H4 (cell line): Measurements from ENCODE around the gene P2RY10. TPM values are rescaled to one million over a fixed set of nuclear protein-coding genes. Genes with fewer than 3 reads are reported as not detected.
"Not testable (repeated sequence)": the region's sequence is repeated elsewhere in the genome, so short reads cannot be mapped to it uniquely, and the experiment has no call there.

Experiments
- DNase-seq: peaks from one replicate; pipeline ENCODE4 v3.0.0-alpha.2; 2015; ENCODE audit warnings: low spot score
- total RNA-seq: library from RNA; depleted of rRNA; stranded (reverse); fragments of >200 nt; shearing (Covaris generic); gene quantifications from 2 replicates; pipeline ENCODE4 v1.2.3, GENCODE V29; 2014; rRNA removed

The P2RY10 gene, protein sequence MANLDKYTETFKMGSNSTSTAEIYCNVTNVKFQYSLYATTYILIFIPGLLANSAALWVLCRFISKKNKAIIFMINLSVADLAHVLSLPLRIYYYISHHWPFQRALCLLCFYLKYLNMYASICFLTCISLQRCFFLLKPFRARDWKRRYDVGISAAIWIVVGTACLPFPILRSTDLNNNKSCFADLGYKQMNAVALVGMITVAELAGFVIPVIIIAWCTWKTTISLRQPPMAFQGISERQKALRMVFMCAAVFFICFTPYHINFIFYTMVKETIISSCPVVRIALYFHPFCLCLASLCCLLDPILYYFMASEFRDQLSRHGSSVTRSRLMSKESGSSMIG
- not detected in 2 replicates for total RNA-seq

DNA sequence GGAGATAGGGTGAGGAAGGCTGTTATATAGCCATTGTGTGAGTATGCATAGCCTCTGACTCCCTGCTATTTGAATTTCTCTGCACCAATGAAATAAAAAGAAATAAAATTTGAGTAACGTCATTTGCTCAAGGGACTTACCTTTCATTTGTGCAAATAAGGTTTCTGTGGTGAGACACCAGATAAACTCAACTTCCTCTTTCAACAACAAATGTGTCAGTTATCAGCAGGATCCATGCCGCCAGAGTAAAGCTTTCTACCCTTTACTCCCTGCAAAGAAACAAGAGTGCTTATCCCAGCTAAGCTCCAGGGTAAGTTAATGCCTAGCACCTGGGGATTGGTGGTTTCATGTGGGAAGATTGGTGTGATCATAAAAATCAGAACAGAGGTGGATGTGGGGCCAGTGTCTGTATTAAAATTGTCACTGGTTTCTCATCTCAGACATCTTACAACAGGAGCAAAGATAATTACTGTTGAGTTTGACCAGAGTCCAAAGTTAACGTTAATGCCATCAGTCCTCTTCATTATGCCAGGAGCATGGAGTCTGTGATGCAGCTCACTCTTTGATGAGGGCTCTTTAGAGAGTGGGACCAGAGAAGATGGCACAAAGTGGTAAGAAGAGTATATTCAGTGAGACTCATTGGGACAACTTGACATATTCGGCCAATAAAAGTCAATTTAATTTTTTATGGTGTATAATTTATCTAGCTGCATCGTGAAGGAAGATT is at the start of gene P2RY10:
P2RY10 (plus strand) TSS at position 206 of the 727 bp plus-strand sequence. CDS start 15,130 bp downstream, outside the sequence.
- no peak for DNase-seq

DNA sequence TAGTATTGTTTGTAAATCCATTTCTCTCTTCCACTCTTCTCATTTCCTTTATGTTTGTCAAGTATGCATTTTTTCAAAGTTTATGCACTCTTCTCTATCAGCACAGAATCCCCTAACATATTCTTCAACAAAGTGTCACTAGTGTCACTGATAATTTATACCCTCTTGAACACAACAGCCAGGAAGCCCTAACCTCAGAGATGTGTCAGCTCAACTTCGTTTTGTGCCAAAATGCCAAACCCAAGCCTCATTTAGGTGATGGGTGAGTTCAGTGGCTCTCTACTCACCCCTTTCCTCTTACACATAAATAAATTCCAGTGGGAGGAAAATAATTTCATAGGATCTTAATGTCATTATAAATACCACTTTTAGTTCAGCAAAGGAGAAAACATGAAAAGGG is 22.4 kb upstream of the P2RY10 start:
- DNase-seq = no peak

DNA sequence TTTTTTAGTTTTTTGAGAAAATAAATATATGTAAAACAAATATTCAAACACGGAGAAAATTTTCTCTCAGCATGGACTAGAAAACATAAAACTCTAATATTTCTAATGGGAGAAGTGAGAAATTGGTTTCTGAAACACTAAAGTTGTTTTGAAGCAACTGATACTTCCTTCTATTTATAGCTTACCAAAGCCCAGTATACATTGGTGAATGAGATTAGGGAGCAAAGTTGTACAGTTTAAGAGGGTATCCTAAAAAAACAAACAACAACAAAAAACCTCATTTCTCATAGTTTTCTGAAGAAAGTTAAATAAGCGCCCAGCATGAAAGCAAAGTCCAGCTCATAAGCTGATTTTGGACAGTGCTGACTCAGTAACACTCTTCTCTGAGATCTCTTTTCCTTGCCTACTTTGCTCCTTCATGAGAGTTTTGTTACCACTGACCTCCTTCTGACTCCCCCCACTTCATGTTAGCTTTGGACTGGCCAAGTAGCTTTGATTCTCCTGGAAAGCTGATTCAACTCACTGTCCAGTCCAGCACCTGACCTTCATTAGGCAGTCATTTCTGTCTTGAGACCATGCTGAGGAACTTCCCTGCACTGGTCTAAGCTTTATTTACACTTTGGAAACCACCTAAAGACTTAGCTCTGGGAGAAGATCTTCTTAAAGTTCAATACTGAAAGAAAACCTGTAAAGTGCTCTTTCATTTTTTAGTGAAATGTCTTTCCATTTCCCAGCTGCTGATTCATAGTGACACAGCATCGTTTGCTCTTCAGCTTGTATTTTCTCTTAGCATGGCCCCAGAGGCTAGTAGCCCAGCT is 21.8 kb upstream of the P2RY10 start:
- no peak for DNase-seq

DNA sequence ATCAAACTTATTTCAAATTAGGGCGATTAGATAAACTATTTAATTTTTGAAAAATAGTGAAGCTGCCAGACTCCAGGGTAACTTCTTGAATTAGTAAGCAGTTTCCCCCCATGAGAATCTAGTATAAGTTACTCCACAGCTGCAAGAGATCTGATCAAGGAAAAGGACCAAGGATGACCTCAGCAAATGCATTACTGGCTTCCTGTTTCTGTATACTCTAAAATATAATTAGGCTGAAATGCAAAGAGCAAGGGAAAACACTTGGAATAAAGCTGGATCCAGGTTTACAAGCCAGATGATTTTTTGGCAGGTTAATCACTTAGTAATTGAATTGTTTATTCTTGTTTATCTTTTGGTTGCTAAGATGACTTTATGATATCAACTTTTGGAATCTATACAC is 13.4 kb upstream of the P2RY10 start:
- peak; percentile 2 for DNase-seq

DNA sequence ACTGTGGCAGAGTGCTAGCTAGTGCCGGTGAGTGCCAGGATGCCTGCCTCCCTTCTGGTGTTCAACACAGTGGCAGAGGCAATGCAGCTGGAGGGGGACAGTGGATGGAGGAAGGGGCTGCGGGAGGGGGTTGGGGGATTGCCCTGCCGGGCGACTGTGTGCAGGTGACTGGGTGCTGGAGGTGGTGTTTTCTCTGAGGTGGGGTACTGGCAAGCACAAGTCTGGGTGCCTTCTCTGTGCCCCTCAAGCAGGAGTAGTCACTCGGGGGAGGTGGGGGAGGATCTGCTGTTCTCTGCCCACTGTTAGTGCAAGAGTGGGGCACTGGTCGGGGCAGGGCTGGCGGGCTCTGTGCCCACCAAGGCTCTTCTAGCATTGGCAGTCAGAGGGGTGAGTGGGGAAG is 10.3 kb upstream of the P2RY10 start:
- DNase-seq = no peak

DNA sequence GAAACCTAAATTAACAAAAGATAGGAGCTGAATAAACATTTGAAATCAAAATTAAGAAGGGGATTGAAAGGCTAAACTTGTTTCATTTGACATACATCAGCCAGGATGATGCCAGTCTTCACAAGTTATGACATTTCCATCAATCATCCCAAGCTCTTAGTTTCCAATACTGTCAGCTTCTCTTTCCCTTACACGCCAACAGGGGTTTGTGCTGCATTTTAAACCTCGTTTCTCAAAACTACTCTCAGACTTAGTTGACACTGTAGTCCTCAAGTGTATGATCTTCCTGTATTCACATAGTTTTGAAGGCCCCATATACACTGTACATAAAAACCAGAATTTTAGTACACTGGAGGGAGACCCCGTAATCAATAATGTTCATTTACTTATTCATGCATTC is 840 bp upstream of the P2RY10 start:
- DNase-seq = no peak

DNA sequence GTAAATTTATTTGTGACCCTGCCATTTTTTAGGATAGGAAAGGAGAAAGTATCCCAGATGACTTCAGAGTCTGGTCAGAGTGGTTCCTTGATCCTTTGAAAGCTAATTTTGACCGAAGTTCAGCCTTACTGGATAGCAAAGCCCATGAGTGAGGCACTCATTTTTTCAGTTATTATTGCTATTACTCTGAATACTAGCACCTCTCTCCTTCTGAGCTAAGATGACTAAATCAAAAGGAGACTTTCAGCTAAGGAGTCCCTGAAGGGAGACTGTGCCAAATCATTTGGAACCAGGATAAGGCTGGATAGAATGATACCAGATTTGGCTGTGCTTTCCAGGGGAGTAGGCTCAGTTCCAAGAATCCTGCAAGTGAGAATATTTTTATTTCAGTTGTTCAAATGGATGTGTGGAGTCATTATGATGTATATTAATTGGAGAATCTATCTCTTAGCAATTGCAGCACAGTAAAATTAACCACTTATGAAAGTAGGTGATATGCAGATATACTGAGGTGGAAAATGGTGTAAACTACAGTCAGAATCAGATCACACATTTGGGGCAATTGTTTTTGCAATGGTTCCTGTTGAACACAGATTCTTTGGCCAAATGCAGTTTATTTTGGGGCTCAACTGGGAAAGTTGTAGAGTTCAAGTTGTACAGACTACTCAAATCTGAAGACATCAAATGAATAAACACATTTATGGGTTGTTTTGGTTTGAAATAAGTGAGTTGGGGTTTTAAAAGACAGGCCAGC is 1.2 kb downstream of the P2RY10 start:
- DNase-seq = no peak

DNA sequence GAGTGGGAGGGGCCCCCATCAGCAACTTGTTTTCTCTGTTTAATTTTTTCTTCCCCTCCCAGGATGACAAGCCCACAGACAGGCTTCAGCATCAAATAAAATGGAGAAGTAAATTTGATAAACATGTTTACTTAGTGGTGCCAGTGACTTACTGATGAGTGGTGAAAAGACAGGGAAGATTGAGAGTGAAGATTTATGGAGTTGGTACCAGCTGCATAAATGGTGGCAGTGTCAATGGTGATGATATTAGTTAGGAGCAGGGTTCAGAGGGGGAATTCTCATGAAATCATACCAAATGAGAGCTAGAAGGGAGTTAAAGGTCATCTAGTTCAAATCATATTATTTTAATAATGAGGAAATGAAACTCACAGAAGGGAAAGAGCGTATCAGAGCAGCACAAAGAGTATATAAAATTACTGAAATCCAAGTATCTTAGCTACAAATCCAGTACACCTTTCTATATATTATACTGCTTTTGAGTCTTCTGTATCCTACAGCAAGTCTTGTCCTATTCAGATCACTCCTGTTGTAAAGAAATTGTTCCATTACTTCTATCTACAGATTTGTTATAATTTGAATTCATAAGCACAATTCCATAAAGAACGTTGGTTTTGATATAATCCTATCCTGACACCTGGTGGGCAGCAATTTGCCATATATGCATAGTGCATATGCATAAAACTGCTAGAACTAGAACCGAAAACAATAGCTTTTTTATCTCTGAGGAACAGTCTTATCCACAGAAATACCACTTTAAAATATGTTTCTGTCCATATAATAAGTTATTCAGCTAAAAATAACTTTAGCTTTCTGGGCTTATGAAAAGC is 5.0 kb downstream of the P2RY10 start:
- no peak for DNase-seq

DNA sequence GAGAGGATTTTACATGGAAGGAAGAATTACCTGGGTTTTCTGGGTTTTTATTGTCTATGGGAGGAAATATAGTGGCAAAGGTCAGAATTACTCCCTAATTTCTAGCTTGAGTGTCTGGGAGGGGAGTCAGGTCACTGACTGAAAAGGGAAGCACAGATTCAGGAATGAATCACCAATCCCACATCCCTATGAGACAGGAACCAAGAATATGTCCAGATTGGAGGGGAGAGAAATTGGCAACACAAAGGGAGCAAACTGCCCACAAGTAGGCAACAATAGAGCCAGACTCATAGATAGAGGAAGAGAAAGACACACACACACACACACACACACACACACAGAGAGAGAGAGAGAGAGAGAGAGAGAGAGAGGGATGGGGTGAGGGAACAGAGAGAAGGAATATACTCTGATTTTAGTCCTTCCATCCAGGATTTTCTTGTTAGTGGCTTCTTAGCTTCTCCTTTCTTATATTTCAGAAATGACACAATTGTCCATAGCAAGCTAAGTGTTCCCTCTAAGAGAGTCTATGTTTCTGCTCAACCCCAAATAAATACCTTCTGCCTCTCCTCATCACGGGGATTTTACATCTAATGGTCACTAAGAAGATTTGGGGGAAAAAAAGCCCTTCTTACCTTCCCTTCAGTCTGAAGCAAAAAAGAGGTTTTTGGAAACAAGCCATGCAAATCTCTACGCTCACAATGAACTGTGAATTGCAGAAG is 12.0 kb downstream of the P2RY10 start:
- DNase-seq = no peak

DNA sequence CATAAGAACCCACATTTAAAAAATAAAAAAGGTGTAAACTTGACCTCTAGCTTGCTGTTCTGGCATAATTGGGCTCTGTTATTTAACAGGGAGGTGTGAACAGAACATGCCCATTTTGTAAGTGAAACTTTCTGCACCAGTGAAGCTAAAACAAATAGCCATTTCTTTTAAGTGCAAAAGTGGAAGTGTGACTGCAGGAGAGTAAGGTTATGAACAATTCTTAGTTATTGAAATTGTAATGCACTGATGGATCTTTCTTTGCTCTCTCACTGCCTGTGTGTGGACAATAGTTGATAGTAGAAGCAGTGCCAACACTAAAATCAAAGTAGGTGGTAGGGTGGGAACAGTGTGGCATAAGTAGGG is 12.6 kb downstream of the P2RY10 start:
- no peak for DNase-seq

DNA sequence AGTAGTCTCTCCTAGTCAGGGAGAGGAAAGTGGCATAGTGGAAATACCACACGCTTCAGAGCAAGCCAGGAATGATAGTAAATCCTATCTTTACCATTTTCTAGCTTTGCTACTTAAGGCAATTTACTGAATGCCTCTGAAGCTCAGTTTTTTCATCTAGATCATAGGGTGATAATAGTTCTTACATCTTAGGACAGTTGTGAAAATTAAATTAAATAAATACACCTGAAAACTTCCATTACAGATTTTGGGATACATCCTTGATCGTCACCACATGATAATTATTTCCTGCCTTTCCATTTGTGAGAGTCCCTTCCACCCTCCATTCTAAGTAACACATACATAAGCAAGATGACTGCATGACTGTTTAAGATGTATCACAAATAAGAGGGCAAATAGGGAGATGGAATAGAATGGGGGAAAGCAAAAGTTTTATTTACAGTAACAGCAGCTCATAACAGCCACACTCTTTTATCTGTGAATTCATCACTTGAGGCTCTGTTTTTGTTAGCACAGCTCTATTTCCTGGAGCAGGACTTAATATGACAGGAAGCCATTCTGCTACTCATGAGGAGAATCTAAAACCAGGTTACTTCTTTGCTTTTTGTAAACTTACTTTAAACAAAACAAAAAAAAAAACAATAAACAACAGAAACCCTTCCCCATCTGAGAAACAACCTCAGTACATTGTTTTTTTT is 13.4 kb downstream of the P2RY10 start:
- no peak for DNase-seq

DNA sequence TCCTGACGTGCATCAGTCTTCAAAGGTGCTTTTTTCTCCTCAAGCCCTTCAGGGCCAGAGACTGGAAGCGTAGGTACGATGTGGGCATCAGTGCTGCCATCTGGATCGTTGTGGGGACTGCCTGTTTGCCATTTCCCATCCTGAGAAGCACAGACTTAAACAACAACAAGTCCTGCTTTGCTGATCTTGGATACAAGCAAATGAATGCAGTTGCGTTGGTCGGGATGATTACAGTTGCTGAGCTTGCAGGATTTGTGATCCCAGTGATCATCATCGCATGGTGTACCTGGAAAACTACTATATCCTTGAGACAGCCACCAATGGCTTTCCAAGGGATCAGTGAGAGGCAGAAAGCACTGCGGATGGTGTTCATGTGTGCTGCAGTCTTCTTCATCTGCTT is 15.7 kb downstream of the P2RY10 start:
- DNase-seq = no peak

DNA sequence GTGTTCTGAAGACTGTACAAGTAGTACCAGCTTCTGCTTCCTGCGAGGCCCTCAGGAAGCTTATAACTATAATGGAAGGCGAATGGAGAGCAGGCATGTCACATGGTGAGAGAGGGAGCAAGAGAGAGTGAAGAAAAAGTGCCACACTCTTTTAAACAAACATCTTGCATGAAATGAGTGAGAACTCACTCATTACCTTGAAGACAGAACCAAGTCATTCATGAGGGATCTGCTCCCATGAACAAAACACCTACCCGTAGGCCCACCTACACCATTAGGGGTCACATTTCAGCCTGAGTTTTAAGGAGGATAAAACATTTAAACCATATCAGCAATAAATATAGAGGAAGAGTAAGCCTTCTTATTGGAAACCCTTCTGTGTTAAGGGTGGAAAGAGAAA is 19.4 kb downstream of the P2RY10 start:
- DNase-seq = no peak

DNA sequence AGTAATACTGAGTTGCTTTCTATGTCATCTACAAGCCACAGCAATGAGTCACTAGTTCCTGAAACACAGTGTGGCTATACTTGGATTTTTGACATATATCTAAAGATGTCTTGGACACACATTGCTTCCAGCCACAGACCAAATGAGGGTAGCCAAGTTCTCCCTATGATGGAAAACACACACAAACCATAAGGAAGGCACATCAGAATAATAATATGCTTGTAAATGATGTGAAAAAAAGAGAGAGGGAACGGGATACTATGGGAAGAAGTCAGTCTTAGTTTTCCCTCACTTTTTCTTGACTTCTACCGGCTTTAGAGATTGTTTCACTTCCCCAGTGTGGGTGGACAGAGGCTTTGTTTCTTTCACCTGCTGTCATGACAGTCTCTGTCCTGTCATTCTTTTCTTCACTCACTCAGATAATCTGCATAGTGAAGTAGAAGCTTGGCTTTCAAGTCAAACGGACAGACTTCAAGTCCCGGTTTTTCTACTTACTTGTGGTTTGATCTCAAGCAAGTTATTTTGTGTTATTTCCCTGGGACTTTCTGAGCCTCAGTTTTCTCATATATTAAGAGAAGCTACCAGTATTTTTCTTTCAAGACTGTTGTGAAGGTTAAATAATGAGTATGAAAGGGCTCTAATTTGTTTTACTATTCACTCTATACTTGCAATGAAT is 34.7 kb downstream of the P2RY10 start:
- DNase-seq = no peak

DNA sequence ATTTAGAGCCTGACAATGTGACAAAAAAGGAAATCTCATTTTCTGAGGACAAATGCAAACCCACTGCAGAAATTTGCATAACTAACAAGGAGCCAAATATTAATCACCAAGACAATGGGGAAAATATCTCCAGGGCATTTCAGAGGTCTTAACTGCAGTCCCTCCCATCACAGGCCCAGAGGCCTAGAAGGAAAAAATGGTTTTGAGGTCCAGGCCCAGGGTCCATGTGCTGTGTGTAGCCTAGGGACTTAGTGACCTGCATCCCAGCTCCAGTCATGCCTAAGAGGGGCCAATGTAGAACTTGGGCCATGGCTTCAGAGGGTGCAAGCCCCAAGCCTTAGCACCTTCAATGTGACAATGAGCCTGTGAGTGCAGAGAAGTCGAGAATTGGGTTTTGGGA is 44.2 kb downstream of the P2RY10 start:
- DNase-seq = no peak

DNA sequence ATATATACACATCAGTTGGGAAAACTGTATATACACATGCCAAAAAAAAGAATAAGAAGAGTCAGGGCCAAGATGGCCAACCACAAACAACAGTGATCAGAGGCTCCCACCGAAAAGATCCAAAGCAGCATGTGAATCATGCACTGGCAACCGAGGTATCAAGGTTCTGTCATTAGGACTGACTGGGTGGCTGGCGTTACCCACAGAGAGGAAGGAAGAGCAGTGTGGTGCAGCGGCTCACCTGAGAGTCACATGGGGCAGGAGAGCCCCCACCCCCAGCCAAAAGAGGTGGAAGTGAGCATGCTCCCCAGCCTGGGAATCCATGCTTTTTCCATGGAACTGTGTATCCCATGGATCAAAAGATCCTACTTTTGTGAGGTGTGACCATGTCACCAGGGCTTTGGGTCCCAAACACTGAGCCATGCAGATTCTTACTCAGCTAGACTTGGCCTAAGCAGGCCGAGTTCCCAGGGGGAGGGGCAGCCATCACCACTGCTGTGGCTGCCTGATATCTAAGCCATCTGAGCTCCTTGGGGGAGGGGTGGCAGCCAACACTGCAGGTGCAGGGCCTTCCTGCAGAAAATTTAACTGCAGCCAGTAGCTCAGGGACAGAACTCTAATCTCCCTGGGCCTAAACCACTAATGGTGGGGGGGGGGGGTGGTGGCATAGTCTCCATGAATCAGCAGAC is 52.8 kb downstream of the P2RY10 start:
- DNase-seq = no peak

DNA sequence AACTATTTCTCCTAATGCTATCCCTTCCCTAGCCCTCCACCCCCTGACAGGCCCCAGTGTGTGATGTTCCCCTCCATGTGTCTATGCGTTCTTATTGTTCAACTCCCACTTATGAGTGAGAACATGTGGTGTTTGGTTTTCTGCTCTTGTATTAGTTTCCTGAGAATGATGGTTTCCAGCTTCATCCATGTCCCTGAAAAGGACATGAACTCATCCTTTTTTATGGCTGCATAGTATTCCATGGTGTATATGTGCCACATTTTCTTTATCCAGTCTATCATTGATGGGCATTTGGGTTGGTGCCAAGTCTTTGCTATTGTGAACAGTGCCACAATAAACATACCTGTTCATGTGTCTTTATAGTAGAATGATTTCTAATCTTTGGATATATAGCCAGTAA is 62.3 kb downstream of the P2RY10 start:
- not testable (repeated sequence) for DNase-seq
